ENCODE measurements around the gene ABCG1. TPM values are rescaled to one million over a fixed set of nuclear protein-coding genes. Genes with fewer than 3 reads are reported as not detected.

The ABCG1 gene
- total RNA-seq, 6 experiments from 2014 or later, result 3.3 to 9.8 (median 4.8) TPM

DNA sequence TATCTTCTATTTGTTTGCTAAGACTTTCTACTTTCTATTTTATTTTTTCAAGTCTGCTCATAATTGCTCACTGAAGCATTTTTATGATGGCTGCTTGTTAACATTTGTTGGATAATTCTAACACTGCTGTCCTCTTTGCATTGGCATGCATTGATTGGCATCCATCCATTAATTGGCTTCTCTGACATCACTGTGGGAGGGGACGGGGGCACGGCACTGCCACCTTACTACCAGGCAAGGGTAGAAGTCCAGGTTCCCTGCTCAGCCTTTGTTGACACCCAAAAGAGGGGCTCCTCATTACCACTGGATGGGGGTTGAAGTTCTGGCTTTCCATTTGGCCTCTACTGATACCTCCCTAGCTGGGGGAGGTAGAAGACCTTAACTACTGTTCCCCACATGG, 11.5 kb upstream of the ABCG1 start:
- no peaks in the 10 kb centered on the region for H3K9me3 ChIP-seq
- ATAC-seq, result no peak

DNA sequence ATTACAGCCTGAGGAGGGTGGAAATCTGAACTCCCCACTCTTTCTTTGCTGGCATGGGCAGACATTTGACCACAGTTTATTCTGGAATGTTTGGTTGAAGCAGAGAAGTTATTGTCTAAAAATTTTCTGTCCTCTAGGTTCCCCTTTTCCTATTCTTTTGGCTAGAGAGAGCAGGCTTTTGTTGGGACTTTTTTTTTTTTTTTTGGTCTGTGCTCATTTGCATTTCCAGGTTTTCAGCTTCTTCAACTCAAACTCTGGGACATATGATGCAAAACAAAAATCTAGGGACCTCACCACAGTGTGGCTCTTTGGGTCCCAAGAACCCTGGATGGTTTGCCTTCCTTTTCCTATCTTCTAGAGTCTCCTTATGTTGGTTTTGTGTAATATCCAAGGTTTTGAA, 10.9 kb upstream of the ABCG1 start:
- ATAC-seq (no peak), DNase-seq (no peak)
- H3K27ac ChIP-seq, result no peak overlapping the region
- H3K27me3 ChIP-seq, result no peaks in the 10 kb centered on the region
- intact Hi-C loops (cut with DNase I), result no loop called here
- H3K4me3 ChIP-seq, result no peak overlapping the region
- H3K36me3 ChIP-seq, result no peaks in the 10 kb centered on the region
- TF ChIP-seq POLR2A (IDR thresholded peaks at IDR 0.05), result no peak
- TF ChIP-seq, protein P1, sequence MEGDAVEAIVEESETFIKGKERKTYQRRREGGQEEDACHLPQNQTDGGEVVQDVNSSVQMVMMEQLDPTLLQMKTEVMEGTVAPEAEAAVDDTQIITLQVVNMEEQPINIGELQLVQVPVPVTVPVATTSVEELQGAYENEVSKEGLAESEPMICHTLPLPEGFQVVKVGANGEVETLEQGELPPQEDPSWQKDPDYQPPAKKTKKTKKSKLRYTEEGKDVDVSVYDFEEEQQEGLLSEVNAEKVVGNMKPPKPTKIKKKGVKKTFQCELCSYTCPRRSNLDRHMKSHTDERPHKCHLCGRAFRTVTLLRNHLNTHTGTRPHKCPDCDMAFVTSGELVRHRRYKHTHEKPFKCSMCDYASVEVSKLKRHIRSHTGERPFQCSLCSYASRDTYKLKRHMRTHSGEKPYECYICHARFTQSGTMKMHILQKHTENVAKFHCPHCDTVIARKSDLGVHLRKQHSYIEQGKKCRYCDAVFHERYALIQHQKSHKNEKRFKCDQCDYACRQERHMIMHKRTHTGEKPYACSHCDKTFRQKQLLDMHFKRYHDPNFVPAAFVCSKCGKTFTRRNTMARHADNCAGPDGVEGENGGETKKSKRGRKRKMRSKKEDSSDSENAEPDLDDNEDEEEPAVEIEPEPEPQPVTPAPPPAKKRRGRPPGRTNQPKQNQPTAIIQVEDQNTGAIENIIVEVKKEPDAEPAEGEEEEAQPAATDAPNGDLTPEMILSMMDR (IDR thresholded peaks at IDR 0.05), result no peak
- no peaks in the 10 kb centered on the region for H3K9me3 ChIP-seq
- no peaks in the 10 kb centered on the region for H3K4me1 ChIP-seq

More for the DNA sequence above, 11.5 kb upstream of the ABCG1 start:
- no CpG with 5 or more reads among the region's 2 CpGs for WGBS (ENCODE audit: insufficient coverage, low coverage, low lambda C conversion rate, missing lambda C conversion rate)
- DNase-seq, result no peak
- Histone ChIP-seq H3K4me1 (no peaks in the 10 kb centered on the region), H3K36me3 (no peaks in the 10 kb centered on the region), H3K4me3 (no peak overlapping the region), H3K27ac (no peak overlapping the region), H3K27me3 (no peaks in the 10 kb centered on the region)
- intact Hi-C loops (cut with DNase I), result no loop called here
- TF ChIP-seq, protein P1 (IDR thresholded peaks at IDR 0.05), result no peak
- no peak for TF ChIP-seq POLR2A (IDR thresholded peaks at IDR 0.05)

DNA sequence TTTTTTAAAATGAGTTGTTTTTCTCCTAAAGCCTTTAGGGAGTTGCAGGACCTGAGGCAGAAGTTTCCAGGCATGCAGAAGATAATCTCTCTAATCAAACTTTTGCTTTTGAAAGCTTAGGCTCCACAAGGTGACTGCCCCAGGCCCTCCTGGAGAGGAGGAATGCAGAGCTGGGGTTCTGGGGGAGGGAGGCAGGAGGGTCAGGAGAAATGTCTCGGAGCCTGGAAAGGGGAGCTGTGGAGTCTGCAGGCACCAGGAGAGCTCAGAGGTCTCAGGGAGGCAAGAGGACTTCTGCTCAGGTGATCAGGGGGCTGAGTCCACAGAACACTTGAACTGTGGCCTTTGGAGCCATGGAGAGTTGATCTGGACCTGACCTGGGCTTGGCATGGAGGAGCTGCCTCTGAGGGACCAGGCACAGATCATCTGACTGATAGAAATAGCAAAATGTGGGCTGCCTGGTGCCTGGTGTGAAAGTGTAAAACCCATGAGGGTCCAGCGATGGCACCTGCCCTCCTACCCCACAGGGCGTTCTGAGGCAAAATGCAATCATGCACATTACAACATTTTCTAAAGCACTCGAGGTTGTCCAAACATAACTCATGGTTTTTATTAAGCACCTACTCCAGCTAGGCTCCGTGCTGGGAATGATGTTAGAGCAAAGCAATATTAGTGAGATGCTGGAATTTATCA, 10.0 kb upstream of the ABCG1 start:
- 75% methylated on average over 3 of the region's 5 CpGs for WGBS (ENCODE audit: insufficient coverage, low coverage, low lambda C conversion rate, missing lambda C conversion rate)
- Histone ChIP-seq H3K27me3 (no peaks in the 10 kb centered on the region), H3K27ac (no peak overlapping the region), H3K4me3 (no peak overlapping the region), H3K36me3 (no peaks in the 10 kb centered on the region), H3K9me3 (no peaks in the 10 kb centered on the region), H3K4me1 (no peaks in the 10 kb centered on the region)
- ATAC-seq (peak in 1 of 4 donors; percentile 70), DNase-seq (peak in 1 of 3 donors; percentile 31)
- intact Hi-C loops (cut with DNase I), result no loop called here
- TF ChIP-seq, protein P1 (IDR thresholded peaks at IDR 0.05), result no peak
- TF ChIP-seq POLR2A (IDR thresholded peaks at IDR 0.05), result no peak

DNA sequence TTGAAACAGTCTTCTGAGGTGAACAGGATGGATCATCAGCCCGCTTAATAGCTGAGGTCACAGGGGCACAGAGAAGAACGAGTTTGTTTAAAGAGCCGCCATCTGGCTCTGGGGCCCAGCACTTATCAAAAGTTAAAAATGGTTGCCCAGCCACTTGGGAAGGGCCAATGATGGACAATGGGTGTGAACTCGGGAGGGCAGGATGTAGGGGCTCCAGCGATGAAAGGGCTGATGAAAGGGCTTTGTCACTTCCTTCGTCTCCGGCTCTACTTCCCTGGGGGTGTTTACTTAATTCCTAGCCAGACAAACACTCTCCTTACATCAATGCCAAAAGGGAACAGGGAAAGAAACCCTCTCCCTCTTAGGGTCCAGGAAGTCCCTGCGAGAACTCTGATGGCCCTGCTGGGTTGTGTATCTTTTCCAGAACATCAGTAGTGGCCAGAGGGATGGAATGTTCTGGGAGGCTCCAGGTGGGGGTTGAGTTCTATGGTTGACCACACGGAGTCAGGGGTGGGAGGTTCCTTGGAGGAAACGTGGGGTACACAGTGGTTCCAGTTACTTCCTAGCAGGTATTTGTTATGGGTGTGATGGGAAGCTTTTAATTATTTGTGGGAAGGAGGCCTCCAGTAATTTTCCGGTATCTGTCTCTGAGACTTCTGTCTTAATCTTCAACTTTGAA, 9.0 kb upstream of the ABCG1 start:
- no peaks in the 10 kb centered on the region for H3K27me3 ChIP-seq
- no peaks in the 10 kb centered on the region for H3K9me3 ChIP-seq
- no peaks in the 10 kb centered on the region for H3K4me1 ChIP-seq
- 54% methylated on average over 8 of the region's 11 CpGs for whole genome bisulfite sequencing (ENCODE audit: insufficient coverage, low coverage, low lambda C conversion rate, missing lambda C conversion rate)
- intact Hi-C loops (cut with DNase I), result no loop called here
- H3K36me3 ChIP-seq, result no peaks in the 10 kb centered on the region
- peak; percentile 28 to 59 (median 37) for ATAC-seq
- DNase-seq, result no peak
- H3K4me3 ChIP-seq, result no peak overlapping the region
- TF ChIP-seq POLR2A (IDR thresholded peaks at IDR 0.05), result no peak
- TF ChIP-seq, protein P1 (IDR thresholded peaks at IDR 0.05), result no peak
- no peak overlapping the region for H3K27ac ChIP-seq
